SK-N-MC (cell line): Measurements from ENCODE around the gene ZNF407.

Experiments used
- EZH2 ChIP-seq: fragments of 200-600 bp; sonication (generic); IDR thresholded peaks from one replicate; pipeline ENCODE4 v1.6.1; 2017; ENCODE audit warnings: antibody characterized with exemption
- FOXP2 ChIP-seq: optimal IDR thresholded peaks from 2 replicates; pipeline ENCODE3; 2011; ENCODE audit warnings: mild to moderate bottlenecking, moderate library complexity; ENCODE audit not compliant: insufficient read depth; ENCODE audit errors: extremely low read length, control extremely low read depth
- POLR2AphosphoS5 ChIP-seq: IDR thresholded peaks from 2 replicates; pipeline ENCODE4 v1.6.1; 2012; ENCODE audit warnings: mild to moderate bottlenecking, low read depth, low read length, borderline replicate concordance

- TF ChIP-seq EZH2: no peak
- no peak for TF ChIP-seq POLR2AphosphoS5
- TF ChIP-seq FOXP2: no peak
These were observed 12.5 kb downstream of the ZNF407 start for GRCh38 chr18:74610051-74610615.
